Keratinocyte (primary cell): ENCODE results near the gene RYR2.

Source experiments
- EZH2 ChIP-seq: IDR thresholded peaks from one replicate; pipeline ENCODE4 v1.6.1; 2012; ENCODE audit warnings: inconsistent platforms, mild to moderate bottlenecking, low read length, moderate library complexity
- TF ChIP-seq, protein P1 (sequence below), 3 experiments: IDR thresholded peaks in 1 of 3; conservative IDR thresholded peaks in 1 of 3; optimal IDR thresholded peaks in 1 of 3; 2 replicates in 2 of 3; 3 replicates in 1 of 3; pipeline versions ENCODE3 to v1.5.1; 2011; ENCODE audit warnings: low read length in 3 of 3, mild to moderate bottlenecking in 3 of 3, moderate library complexity in 2 of 3, control low read depth in 1 of 3, inconsistent platforms in 1 of 3; ENCODE audit not compliant: insufficient read depth in 2 of 3; ENCODE audit errors: extremely low read depth in 1 of 3

GRCh38 chr1:237574536-237574935 lies 532.6 kb downstream of the RYR2 start:
- TF ChIP-seq, protein P1, sequence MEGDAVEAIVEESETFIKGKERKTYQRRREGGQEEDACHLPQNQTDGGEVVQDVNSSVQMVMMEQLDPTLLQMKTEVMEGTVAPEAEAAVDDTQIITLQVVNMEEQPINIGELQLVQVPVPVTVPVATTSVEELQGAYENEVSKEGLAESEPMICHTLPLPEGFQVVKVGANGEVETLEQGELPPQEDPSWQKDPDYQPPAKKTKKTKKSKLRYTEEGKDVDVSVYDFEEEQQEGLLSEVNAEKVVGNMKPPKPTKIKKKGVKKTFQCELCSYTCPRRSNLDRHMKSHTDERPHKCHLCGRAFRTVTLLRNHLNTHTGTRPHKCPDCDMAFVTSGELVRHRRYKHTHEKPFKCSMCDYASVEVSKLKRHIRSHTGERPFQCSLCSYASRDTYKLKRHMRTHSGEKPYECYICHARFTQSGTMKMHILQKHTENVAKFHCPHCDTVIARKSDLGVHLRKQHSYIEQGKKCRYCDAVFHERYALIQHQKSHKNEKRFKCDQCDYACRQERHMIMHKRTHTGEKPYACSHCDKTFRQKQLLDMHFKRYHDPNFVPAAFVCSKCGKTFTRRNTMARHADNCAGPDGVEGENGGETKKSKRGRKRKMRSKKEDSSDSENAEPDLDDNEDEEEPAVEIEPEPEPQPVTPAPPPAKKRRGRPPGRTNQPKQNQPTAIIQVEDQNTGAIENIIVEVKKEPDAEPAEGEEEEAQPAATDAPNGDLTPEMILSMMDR (optimal IDR thresholded peaks at IDR 0.05 in 1 of 3, IDR thresholded peaks at IDR 0.05 in 1 of 3, conservative IDR thresholded peaks at IDR 0.05 in 1 of 3; ENCODE audit: extremely low read depth in 1 of 3, insufficient read depth in 2 of 3, low read length in 3 of 3), result no peak
- no peak for TF ChIP-seq EZH2
